Astrocyte (in vitro differentiated cells and primary cell): Measurements from ENCODE around the gene HECTD4. TPM values are rescaled to one million over a fixed set of nuclear protein-coding genes. Genes with fewer than 3 reads are reported as not detected.
"Not testable (repeated sequence)": the region's sequence is repeated elsewhere in the genome, so short reads cannot be mapped to it uniquely, and the experiment has no call there.

Source experiments
- DNase-seq: peaks from one replicate; pipeline ENCODE4 v3.0.0-alpha.2; 2010; ENCODE audit warnings: low read depth
- FAIRE-seq: peaks from 2 replicates; lab custom pipeline; 2011; peaks lifted over from hg19 to GRCh38; lab: Jason Lieb, UNC
- H2AFZ ChIP-seq: 2 replicates; pipeline ENCODE4 v1.6.0; 2012; ENCODE audit warnings: low read depth, low read length, inconsistent platforms
- H3K27ac ChIP-seq: 2 replicates; pipeline ENCODE4 v1.5.1; 2011; ENCODE audit warnings: low read depth, low read length, inconsistent platforms
- H3K27me3 ChIP-seq: 2 replicates; pipeline ENCODE4 v1.6.0; 2011; ENCODE audit warnings: low read length, inconsistent platforms; ENCODE audit not compliant: insufficient read depth
- H3K36me3 ChIP-seq: 2 replicates; pipeline ENCODE4 v1.5.1; 2011; ENCODE audit warnings: low read length, inconsistent platforms; ENCODE audit not compliant: insufficient read depth
- H3K4me1 ChIP-seq: 2 replicates; pipeline ENCODE4 v1.5.1; 2011; ENCODE audit warnings: low read length, inconsistent platforms; ENCODE audit not compliant: insufficient read depth
- H3K4me2 ChIP-seq: 2 replicates; pipeline ENCODE4 v1.6.0; 2012; ENCODE audit warnings: low read length, inconsistent platforms
- H3K4me3 ChIP-seq: 2 replicates; pipeline ENCODE4 v1.5.1; 2011; ENCODE audit warnings: low read depth, mild to moderate bottlenecking, low read length, inconsistent platforms; ENCODE audit not compliant: insufficient read depth
- H3K79me2 ChIP-seq: 2 replicates; pipeline ENCODE4 v1.6.0; 2012; ENCODE audit warnings: mild to moderate bottlenecking, low read length, inconsistent platforms; ENCODE audit not compliant: insufficient read depth
- H3K9ac ChIP-seq: 2 replicates; pipeline ENCODE4 v1.6.0; 2012; ENCODE audit warnings: mild to moderate bottlenecking, low read length, inconsistent platforms
- H3K9me3 ChIP-seq: 2 replicates; pipeline ENCODE4 v1.5.1; 2012; ENCODE audit warnings: low read depth, mild to moderate bottlenecking, low read length, inconsistent platforms; ENCODE audit not compliant: insufficient read depth
- H4K20me1 ChIP-seq: 2 replicates; pipeline ENCODE4 v1.6.0; 2012; ENCODE audit warnings: low read length, inconsistent platforms; ENCODE audit not compliant: insufficient read depth
- H3K27ac Mint-ChIP-seq: one replicate; pipeline ENCODE4 v1.8.0; 2021; ENCODE audit warnings: mild to moderate bottlenecking, mixed read lengths; ENCODE audit not compliant: unreplicated experiment
- H3K27me3 Mint-ChIP-seq: one replicate; pipeline ENCODE4 v1.8.0; 2021; ENCODE audit warnings: low read depth, mixed read lengths; ENCODE audit not compliant: unreplicated experiment
- H3K36me3 Mint-ChIP-seq: one replicate; pipeline ENCODE4 v1.8.0; 2021; ENCODE audit warnings: low read depth, mixed read lengths; ENCODE audit not compliant: unreplicated experiment
- H3K4me1 Mint-ChIP-seq: one replicate; pipeline ENCODE4 v1.8.0; 2021; ENCODE audit warnings: low read depth, mixed read lengths; ENCODE audit not compliant: unreplicated experiment
- H3K4me3 Mint-ChIP-seq: one replicate; pipeline ENCODE4 v1.8.0; 2021; ENCODE audit warnings: mild to moderate bottlenecking, moderate library complexity, mixed read lengths; ENCODE audit not compliant: unreplicated experiment
- H3K9me3 Mint-ChIP-seq: one replicate; pipeline ENCODE4 v1.8.0; 2021; ENCODE audit warnings: mild to moderate bottlenecking, mixed read lengths; ENCODE audit not compliant: unreplicated experiment
- CTCF ChIP-seq: IDR thresholded peaks from 2 replicates; pipeline ENCODE4 v1.5.1; 2011; ENCODE audit warnings: low read depth, mild to moderate bottlenecking, inconsistent platforms, low read length, moderate library complexity; ENCODE audit not compliant: insufficient read depth
- EZH2 ChIP-seq: IDR thresholded peaks from 2 replicates; pipeline ENCODE4 v1.6.1; 2012; ENCODE audit warnings: mild to moderate bottlenecking, low read length, inconsistent platforms; ENCODE audit not compliant: insufficient read depth
- total RNA-seq: library from RNA; stranded (reverse); gene quantifications from 2 replicates; pipeline ENCODE4 v1.2.1, GENCODE V29; 2021

HECTD4 gene
- total RNA-seq, 1 donor from 2014 or later: 38.9 TPM

- Histone ChIP-seq H3K4me2 (no peak overlapping the region), H3K9me3 (no peaks in the 10 kb centered on the region), H2AFZ (no peak overlapping the region), H3K79me2 (no peaks in the 10 kb centered on the region), H3K4me1 (no peaks in the 10 kb centered on the region), H3K27me3 (no peaks in the 10 kb centered on the region), H3K9ac (no peak overlapping the region), H3K4me3 (no peak overlapping the region), H4K20me1 (no peaks in the 10 kb centered on the region), H3K27ac (no peak overlapping the region), H3K36me3 (peaks cover 8% of the 10 kb centered on the region)
- Mint-ChIP-seq H3K9me3 (no peaks in the 10 kb centered on the region), H3K4me1 (no peaks in the 10 kb centered on the region), H3K27me3 (no peaks in the 10 kb centered on the region), H3K4me3 (no peak overlapping the region), H3K27ac (no peak overlapping the region), H3K36me3 (peaks cover 10% of the 10 kb centered on the region)
- FAIRE-seq (no peak), DNase-seq (no peak)
- TF ChIP-seq EZH2 (no peak), CTCF (no peak)
These were observed 125.5 kb downstream of the HECTD4 start for GRCh38 chr12:112256780-112257179.

GRCh38 chr12:112252184-112252583, 130.0 kb downstream of the HECTD4 start:
- H3K36me3 Mint-ChIP-seq: peaks cover 6% of the 10 kb centered on the region
- H3K36me3 ChIP-seq: peaks cover 5% of the 10 kb centered on the region

GRCh38 chr12:112244902-112245301, 137.3 kb downstream of the HECTD4 start:
- not testable (repeated sequence) for H3K27me3 Mint-ChIP-seq, H3K27ac Mint-ChIP-seq, H3K4me3 ChIP-seq, DNase-seq, H4K20me1 ChIP-seq, H3K27me3 ChIP-seq, H3K9ac ChIP-seq, H3K4me3 Mint-ChIP-seq, H3K4me2 ChIP-seq, FAIRE-seq, H3K27ac ChIP-seq, H3K9me3 Mint-ChIP-seq, H2AFZ ChIP-seq, H3K79me2 ChIP-seq, H3K9me3 ChIP-seq, H3K36me3 Mint-ChIP-seq, H3K4me1 ChIP-seq, H3K4me1 Mint-ChIP-seq
- H3K36me3 ChIP-seq: peaks cover 16% of the 10 kb centered on the region

More at GRCh38 chr12:112252184-112252583, 130.0 kb downstream of the HECTD4 start:
- H2AFZ ChIP-seq: no peak overlapping the region
- H3K4me3 ChIP-seq: no peak overlapping the region
- H3K9ac ChIP-seq: no peak overlapping the region
- H3K4me3 Mint-ChIP-seq: no peak overlapping the region
- H3K79me2 ChIP-seq: no peaks in the 10 kb centered on the region
- FAIRE-seq (no peak), DNase-seq (peak; percentile 24)
- no peak for TF ChIP-seq EZH2
- H3K9me3 ChIP-seq: no peaks in the 10 kb centered on the region
- H4K20me1 ChIP-seq: no peaks in the 10 kb centered on the region
- no peak overlapping the region for H3K27ac Mint-ChIP-seq
- H3K27me3 ChIP-seq: no peaks in the 10 kb centered on the region
- H3K4me2 ChIP-seq: no peak overlapping the region
- no peaks in the 10 kb centered on the region for H3K4me1 Mint-ChIP-seq
- no peaks in the 10 kb centered on the region for H3K27me3 Mint-ChIP-seq
- no peaks in the 10 kb centered on the region for H3K4me1 ChIP-seq
- peaks cover 2% of the 10 kb centered on the region for H3K9me3 Mint-ChIP-seq
- H3K27ac ChIP-seq: no peak overlapping the region
